CD4-positive, alpha-beta T cell treated with Interleukin-6 at 100 ng/mL for 8 hours (primary cell): Measurements from ENCODE around the gene NPSR1.
"Not testable (repeated sequence)": the region's sequence is repeated elsewhere in the genome, so short reads cannot be mapped to it uniquely, and the experiment has no call there.

Experiments
- DNase-seq: peaks from one replicate; pipeline ENCODE4 v3.0.0-alpha.2; 2020; ENCODE audit warnings: mixed read lengths, low spot score

The NPSR1 gene

GRCh38 chr7:34837801-34838201 lies 179.8 kb downstream of the NPSR1 start:
- DNase-seq, result no peak

- DNase-seq, result no peak
These were observed 180.3 kb downstream of the NPSR1 start for GRCh38 chr7:34838329-34838728.

- DNase-seq, result no peak
These were observed 181.6 kb downstream of the NPSR1 start for GRCh38 chr7:34839645-34840044.

- no peak for DNase-seq
These were observed 182.3 kb downstream of the NPSR1 start for GRCh38 chr7:34840176-34840785.

- no peak for DNase-seq
These were observed 183.3 kb downstream of the NPSR1 start for GRCh38 chr7:34841326-34841725.

GRCh38 chr7:34842782-34843181 lies 184.8 kb downstream of the NPSR1 start:
- DNase-seq, result no peak

GRCh38 chr7:34844406-34844805 lies 186.4 kb downstream of the NPSR1 start:
- no peak for DNase-seq

GRCh38 chr7:34844936-34845665 lies 187.1 kb downstream of the NPSR1 start:
- no peak for DNase-seq

GRCh38 chr7:34845666-34846361 lies 187.8 kb downstream of the NPSR1 start:
- DNase-seq, result no peak

GRCh38 chr7:34846976-34847375 lies 189.0 kb downstream of the NPSR1 start:
- DNase-seq, result no peak

- no peak for DNase-seq
These were observed 190.7 kb downstream of the NPSR1 start for GRCh38 chr7:34848670-34849069.

GRCh38 chr7:34849163-34849960 lies 191.3 kb downstream of the NPSR1 start:
- DNase-seq, result no peak

- DNase-seq, result no peak
These were observed 192.0 kb downstream of the NPSR1 start for GRCh38 chr7:34849986-34850385.

- DNase-seq, result no peak
These were observed 192.7 kb downstream of the NPSR1 start for GRCh38 chr7:34850681-34851080.

- no peak for DNase-seq
These were observed 193.4 kb downstream of the NPSR1 start for GRCh38 chr7:34851431-34851830.

- DNase-seq, result not testable (repeated sequence)
These were observed 200.4 kb downstream of the NPSR1 start for GRCh38 chr7:34858444-34858843.

- DNase-seq, result not testable (repeated sequence)
These were observed 201.3 kb downstream of the NPSR1 start for GRCh38 chr7:34859281-34859680.

GRCh38 chr7:34866222-34866621 lies 208.2 kb downstream of the NPSR1 start:
- DNase-seq, result not testable (repeated sequence)

GRCh38 chr7:34867341-34867740 lies 209.3 kb downstream of the NPSR1 start:
- DNase-seq, result not testable (repeated sequence)

GRCh38 chr7:34868602-34869001 lies 210.6 kb downstream of the NPSR1 start:
- DNase-seq, result not testable (repeated sequence)

GRCh38 chr7:34869057-34869456 lies 211.0 kb downstream of the NPSR1 start:
- DNase-seq, result no peak

- not testable (repeated sequence) for DNase-seq
These were observed 212.0 kb downstream of the NPSR1 start for GRCh38 chr7:34870041-34870440.
